Astrocyte of the hippocampus (primary cell): Measurements from ENCODE around the gene PROSER3.

Experiments used
- DNase-seq: peaks from one replicate; pipeline ENCODE4 v3.0.0; 2011; ENCODE audit warnings: low read depth, low spot score

The PROSER3 gene

GRCh38 chr19:35775298-35776101, 17.5 kb downstream of the PROSER3 start, which contains the start of gene ARHGAP33:
Gene ARHGAP33 (plus strand): TSS chr19:35775564. CDS start chr19:35775659, 95 bp downstream.
- peak; percentile 99 for DNase-seq

GRCh38 chr19:35776102-35776788, 18.3 kb downstream of the PROSER3 start:
- DNase-seq: no peak

- DNase-seq: no peak
These were observed 19.3 kb downstream of the PROSER3 start for GRCh38 chr19:35777086-35777841.

GRCh38 chr19:35777961-35778360, 20.0 kb downstream of the PROSER3 start:
- no peak for DNase-seq

- DNase-seq: no peak
These were observed 21.1 kb downstream of the PROSER3 start for GRCh38 chr19:35779033-35779432.

GRCh38 chr19:35780058-35780457, 22.1 kb downstream of the PROSER3 start:
- DNase-seq: no peak

GRCh38 chr19:35780717-35781116, 22.7 kb downstream of the PROSER3 start:
- DNase-seq: no peak

GRCh38 chr19:35781650-35782049, 23.7 kb downstream of the PROSER3 start:
- no peak for DNase-seq

- DNase-seq: no peak
These were observed 24.6 kb downstream of the PROSER3 start for GRCh38 chr19:35782589-35782988.

GRCh38 chr19:35783469-35784434, 25.8 kb downstream of the PROSER3 start:
- DNase-seq: no peak

- no peak for DNase-seq
These were observed 26.7 kb downstream of the PROSER3 start for GRCh38 chr19:35784503-35785338.

GRCh38 chr19:35785339-35785627, 27.3 kb downstream of the PROSER3 start:
- DNase-seq: no peak

GRCh38 chr19:35786299-35787160, 28.6 kb downstream of the PROSER3 start:
- no peak for DNase-seq

GRCh38 chr19:35787227-35787799, 29.3 kb downstream of the PROSER3 start:
- DNase-seq: no peak

GRCh38 chr19:35788205-35788960, 30.4 kb downstream of the PROSER3 start:
- DNase-seq: no peak

- no peak for DNase-seq
These were observed 31.4 kb downstream of the PROSER3 start for GRCh38 chr19:35789195-35789977.
